Measurements from ENCODE around the gene NPS.

GRCh38 chr10:127534074-127534473 is 15.0 kb upstream of the NPS start:
- no peak for TF ChIP-seq CTCF (IDR thresholded peaks at IDR 0.05; ENCODE audit: poor library complexity)
- TF ChIP-seq EZH2phosphoT487 (IDR thresholded peaks at IDR 0.05; ENCODE audit: low read depth, severe bottlenecking, unreplicated experiment): no peak
- TF ChIP-seq EZH2 (IDR thresholded peaks at IDR 0.05; ENCODE audit: borderline replicate concordance): no peak

Measured in hepatocyte (in vitro differentiated cells).